HG02840 (cell line): Measurements from ENCODE around the gene SOX8.
"Not testable (repeated sequence)": the region's sequence is repeated elsewhere in the genome, so short reads cannot be mapped to it uniquely, and the experiment has no call there.

Experiments
- ATAC-seq: cut with Tn5 transposase; IDR thresholded peaks from one replicate; pipeline ENCODE4 v1.9.1; 2021; ENCODE audit warnings: mild to moderate bottlenecking, moderate library complexity, moderate number of reproducible peaks; ENCODE audit not compliant: unreplicated experiment, low FRiP score

Gene SOX8

GRCh38 chr16:981695-982144, at the start of gene SOX8:
TSS of gene SOX8 (plus strand) at chr16:981770. CDS start at chr16:981923, 153 bp downstream.
- ATAC-seq = no peak

DNA sequence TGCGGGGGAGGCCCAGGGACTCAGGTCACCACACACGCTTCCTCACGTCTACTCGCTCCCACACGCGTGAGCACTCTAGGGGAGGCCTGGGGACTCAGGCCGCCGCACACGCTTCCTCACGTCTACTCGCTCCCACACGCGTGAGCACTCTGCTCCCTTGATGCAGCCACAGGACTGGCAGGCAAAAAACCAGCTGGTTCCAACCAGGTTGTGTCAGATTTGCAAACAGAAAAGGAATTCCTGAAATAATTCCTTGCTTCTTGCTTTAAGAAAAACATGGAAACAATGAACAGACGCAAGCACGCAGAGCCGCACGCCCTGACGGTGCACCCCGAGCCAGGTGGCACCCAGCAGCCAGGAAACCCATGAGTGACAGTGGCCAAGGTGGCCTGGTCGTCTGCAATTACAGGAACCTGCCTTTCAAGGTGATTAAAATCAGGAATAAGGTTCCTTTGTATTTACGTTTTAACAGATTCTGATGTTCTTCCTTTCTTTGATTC, 48.7 kb upstream of the SOX8 start:
- ATAC-seq = no peak

DNA sequence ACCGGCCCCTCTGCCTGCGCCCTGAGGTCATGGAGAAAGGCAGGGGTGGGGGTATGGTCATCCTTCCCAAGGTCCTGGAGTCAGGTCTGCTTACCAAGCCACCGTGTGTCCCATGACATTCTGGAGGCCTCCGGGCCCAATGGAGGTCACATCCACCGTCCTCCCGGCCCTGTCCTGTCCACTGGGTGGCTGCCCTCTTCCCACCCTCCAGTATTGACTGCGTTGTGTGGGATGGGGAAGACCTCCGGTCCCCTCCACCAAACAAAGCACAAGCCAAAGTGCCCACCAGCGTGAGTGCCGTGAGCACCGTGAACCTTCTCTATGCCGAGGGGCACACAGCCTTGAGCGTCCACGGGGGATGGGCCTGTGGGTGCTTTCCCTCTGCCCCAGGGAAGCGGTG, 48.0 kb upstream of the SOX8 start:
- ATAC-seq = no peak

DNA sequence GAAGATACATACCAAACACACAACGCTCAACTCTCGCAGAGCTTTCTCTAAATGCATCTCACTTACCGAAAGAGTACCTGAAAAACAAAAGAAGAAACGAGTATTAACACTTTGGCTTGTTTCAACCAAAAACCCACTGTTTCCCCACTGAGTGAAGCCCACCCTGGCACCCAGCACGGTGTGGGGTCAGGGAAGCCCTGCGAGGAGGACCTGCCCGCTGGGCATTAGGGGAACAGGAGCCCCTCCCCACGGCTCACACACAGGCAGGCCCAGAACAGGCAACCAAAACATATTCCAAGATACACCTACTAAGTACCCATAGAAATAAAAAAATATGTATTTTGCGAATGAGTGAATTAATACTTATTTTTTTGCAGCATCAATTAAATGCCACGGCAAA, 47.4 kb upstream of the SOX8 start:
- ATAC-seq = no peak

GRCh38 chr16:935684-936083, 45.9 kb upstream of the SOX8 start:
- ATAC-seq = no peak

DNA sequence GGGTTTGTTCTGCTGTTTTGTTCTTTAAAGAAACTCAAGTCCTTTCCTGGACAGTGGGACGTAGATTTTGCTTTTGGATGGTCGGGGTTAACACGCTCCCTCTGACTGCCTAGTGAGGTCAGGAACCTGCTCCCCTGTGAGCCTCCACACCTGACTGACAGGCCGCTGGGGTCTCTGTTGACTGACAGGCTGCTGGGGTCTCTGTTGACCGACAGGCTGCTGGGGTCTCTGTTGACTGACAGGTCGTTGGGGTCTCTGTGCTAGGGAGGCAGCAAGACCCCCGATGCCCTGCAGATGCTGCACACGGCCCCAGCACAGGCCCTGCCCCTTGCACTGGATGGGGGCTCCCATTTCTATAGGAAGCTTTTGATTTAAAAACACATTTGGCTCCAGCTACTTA, 44.3 kb upstream of the SOX8 start:
- no peak for ATAC-seq

DNA sequence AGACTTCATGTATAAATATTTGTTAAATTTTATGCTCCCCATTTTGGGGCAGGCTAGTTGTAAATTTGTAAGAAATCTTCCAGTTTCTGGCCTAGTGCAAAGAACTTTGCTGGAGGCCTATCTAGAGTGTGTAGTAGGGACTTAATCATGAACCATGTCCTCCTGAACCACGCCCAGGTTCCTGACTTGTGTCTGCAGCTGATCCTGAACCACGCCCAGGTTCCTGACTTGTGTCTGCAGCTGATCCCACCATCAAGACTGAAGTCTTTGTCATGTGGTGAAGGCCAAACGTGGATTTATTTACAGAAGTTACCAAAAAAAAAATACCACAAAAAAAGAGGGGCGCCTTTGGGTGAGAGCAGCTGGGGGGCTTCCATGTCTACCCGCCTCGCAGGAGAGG, 43.8 kb upstream of the SOX8 start:
- no peak for ATAC-seq

GRCh38 chr16:938136-938535, 43.4 kb upstream of the SOX8 start:
- ATAC-seq = no peak

GRCh38 chr16:938752-939151, 42.8 kb upstream of the SOX8 start:
- ATAC-seq = no peak

GRCh38 chr16:939311-939710, 42.3 kb upstream of the SOX8 start:
- no peak for ATAC-seq

GRCh38 chr16:939941-940340, 41.6 kb upstream of the SOX8 start:
- no peak for ATAC-seq

GRCh38 chr16:942436-943060, 39.0 kb upstream of the SOX8 start:
- no peak for ATAC-seq

DNA sequence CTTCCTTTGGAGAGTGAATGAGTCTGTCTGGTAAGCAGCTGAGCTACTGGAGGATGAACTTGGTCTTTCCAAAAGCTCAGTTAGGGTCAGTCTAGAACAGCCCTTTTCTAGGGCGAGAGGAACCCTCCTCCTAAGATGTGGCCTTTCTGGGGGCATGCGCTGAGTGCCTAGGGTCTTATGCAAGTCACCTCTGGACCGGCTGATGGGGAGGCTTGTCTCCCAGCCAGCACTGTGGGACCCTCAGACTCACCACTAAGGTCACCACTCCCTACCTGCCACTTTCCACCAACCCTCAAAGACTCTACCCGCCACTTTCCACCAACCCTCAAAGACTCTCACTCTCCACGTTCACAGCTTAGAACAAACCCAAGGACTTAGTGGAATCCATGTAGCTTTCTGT, 37.6 kb upstream of the SOX8 start:
- no peak for ATAC-seq

- no peak for ATAC-seq
Measured at GRCh38 chr16:945271-946047, 36.1 kb upstream of the SOX8 start.

DNA sequence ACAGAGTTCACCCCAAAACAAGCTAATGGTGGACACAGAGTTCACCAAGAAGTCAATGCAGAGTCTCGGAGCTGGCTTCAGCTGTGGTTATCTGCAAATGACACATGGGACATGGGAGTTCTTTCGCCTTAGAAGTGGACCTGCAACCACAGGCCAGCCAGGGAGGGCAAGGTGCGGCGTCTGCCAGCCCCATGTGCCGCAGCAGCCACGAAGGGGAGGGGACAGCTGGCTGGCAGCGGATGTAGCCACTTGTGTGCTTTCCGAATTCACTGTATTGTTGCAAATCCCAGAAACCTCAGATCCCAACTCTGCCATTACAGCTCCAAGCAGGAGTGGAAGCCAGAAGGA, 35.5 kb upstream of the SOX8 start:
- no peak for ATAC-seq

DNA sequence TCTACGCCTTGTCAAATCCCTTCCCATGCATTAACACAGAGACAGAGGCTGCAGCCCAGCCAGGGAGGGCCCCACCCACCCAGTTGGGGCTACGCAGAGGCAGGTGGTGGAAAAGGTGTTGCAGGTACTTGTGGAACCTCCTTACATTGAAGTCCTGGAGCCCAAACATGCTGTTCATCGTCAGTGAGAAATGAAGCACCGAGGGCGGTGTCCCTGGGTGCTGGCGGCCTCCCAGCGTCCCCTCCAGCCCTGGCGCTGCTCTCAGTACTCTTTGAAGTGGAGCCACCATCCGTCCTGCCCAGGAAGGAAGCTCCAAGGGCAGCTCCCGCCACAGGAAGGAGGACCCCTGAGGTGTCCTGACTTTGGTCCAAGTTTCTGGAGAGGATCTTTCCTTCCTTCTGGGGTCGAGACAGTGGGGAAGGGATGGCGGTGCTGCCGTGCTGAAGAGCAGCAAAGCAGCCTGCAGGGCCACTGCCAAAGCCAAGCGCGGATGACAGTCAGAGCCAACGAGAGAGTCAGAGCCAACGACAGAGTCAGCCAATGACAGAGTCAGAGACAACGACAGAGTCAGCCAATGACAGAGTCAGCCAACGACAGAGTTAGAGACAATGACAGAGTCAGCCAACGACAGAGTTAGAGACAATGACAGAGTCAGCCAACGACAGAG, 34.2 kb upstream of the SOX8 start:
- no peak for ATAC-seq

DNA sequence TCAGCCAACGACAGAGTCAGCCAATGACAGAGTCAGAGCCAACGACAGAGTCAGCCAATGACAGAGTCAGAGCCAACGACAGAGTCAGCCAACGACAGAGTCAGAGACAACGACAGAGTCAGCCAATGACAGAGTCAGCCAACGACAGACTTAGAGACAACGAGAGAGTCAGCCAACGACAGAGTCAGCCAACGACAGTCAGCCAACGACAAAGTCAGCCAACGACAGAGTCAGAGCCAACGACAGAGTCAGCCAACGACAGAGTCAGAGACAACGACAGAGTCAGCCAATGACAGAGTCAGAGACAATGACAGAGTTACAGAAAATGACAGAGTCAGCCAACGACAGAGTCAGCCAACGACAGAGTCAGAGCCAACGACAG, 33.7 kb upstream of the SOX8 start:
- not testable (repeated sequence) for ATAC-seq

- not testable (repeated sequence) for ATAC-seq
Measured at GRCh38 chr16:948767-949166, 32.8 kb upstream of the SOX8 start.

DNA sequence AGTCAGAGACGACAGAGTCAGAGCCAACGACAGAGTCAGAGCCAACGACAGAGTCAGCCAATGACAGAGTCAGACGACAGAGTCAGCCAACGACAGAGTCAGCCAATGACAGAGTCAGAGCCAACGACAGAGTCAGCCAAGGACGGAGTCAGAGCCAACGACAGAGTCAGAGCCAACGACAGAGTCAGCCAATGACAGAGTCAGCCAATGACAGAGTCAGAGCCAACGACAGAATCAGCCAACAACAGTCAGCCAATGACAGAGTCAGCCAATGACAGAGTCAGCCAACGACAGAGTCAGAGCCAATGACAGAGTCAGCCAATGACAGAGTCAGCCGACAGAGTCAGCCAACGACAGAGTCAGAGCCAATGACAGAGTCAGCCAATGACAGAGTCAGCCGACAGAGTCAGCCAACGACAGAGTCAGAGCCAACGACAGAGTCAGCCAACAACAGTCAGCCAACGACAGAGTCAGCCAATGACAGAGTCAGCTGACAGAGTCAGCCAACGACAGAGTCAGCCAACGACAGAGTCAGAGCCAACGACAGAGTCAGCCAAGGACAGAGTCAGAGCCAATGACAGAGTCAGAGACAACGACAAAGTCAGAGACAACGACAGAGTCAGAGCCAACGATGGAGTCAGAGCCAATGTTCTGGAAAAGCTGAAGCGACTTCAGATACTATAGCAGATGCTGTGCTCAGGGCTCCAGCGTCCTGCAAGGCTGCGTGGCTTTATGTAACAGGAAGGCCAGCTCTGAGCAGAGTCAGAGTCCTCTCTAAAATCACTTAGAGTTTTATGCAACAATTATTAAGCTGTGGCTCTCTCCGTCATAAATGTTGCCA, 30.6 kb upstream of the SOX8 start:
- ATAC-seq = not testable (repeated sequence)

DNA sequence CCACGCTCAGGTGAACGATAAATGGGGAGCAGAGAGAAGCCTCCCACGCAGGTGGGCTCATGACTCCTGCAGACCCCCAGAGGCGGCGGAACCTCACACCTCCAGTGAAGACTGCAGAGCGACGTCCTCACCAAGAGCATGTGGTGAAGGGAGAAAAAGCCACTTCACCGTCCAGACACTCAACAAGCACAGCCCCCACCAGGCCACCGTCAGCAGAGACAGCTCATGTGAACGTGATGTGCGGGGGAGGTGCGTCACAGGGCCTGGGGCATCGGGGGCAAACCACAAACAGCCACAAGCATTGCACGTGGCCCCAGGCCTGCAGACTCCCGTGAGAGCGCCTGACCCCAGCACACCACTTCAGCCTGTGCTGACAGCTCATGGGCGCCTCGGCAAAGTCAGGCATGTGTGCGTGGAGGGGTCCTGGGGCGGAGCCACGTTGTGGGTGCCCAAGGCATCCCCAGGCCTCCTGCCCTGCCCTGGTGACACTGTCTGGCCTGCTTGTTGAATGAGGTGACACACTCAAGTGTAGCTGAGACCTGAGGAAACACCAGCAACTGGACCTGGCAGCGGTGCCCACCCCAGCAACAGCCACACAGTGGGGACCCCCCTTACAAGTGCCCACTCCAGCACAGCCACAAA, 29.8 kb upstream of the SOX8 start:
- no peak for ATAC-seq
